ENCODE data around the gene GVQW3. TPM values are rescaled to one million over a fixed set of nuclear protein-coding genes. Genes with fewer than 3 reads are reported as not detected.
A peak's percentile ranks its signal among the peaks of the same experiment; 100 is the strongest.

GVQW3 gene
- total RNA-seq, 1 experiment from 2014 or later, result 6.2 TPM

DNA sequence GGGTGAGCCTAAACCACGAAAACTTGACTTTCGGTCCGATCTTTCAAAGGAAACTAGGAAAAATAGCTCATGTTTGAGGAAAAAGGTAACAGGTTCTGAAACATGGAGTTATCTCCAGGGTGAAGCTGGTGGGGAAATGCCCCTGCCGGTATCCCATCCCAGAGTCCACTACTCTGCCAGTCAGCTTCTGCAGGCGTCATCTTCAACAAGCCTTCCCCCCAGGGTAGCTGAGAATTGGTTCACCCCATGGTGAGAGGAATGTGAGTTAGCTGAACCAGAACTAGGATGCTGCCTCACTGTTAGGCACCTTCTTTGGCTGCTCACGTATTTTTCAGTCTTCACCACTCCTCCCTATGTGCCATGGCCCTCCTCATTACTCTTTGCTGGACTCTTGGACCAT lies 1.1 kb downstream of the GVQW3 start:
- TF ChIP-seq, protein P1, sequence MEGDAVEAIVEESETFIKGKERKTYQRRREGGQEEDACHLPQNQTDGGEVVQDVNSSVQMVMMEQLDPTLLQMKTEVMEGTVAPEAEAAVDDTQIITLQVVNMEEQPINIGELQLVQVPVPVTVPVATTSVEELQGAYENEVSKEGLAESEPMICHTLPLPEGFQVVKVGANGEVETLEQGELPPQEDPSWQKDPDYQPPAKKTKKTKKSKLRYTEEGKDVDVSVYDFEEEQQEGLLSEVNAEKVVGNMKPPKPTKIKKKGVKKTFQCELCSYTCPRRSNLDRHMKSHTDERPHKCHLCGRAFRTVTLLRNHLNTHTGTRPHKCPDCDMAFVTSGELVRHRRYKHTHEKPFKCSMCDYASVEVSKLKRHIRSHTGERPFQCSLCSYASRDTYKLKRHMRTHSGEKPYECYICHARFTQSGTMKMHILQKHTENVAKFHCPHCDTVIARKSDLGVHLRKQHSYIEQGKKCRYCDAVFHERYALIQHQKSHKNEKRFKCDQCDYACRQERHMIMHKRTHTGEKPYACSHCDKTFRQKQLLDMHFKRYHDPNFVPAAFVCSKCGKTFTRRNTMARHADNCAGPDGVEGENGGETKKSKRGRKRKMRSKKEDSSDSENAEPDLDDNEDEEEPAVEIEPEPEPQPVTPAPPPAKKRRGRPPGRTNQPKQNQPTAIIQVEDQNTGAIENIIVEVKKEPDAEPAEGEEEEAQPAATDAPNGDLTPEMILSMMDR (conservative IDR thresholded peaks at IDR 0.05; ENCODE audit: low read depth, low read length), result no peak
- no peak for TF ChIP-seq EZH2 (IDR thresholded peaks at IDR 0.05; ENCODE audit: borderline replicate concordance, low read depth, low read length, poor library complexity, severe bottlenecking)
- no peaks in the 10 kb centered on the region for H3K9me3 ChIP-seq (ENCODE audit: low read depth, low read length, poor library complexity, severe bottlenecking)
- POLR2A ChIA-PET (ENCODE audit: low non-redundant PET), result no interaction called here
- H3K4me1 ChIP-seq (ENCODE audit: insufficient read depth, low read length, poor library complexity, severe bottlenecking), result peaks cover 23% of the 10 kb centered on the region
- no peaks in the 10 kb centered on the region for H3K27me3 ChIP-seq (replicated peaks; ENCODE audit: insufficient read depth, low read depth, low read length, poor library complexity)
- peak overlapping the region; percentile 89 for H3K4me3 ChIP-seq (ENCODE audit: low read depth, low read length, poor library complexity, severe bottlenecking)
- DNase-seq (ENCODE audit: low spot score), result peak; percentile 26
- intact Hi-C loops (cut with micrococcal nuclease; ENCODE audit: unreplicated experiment), result no loop called here
- no peak overlapping the region for H3K27ac ChIP-seq (ENCODE audit: low read depth, low read length, poor library complexity, severe bottlenecking)
- CTCF ChIA-PET, result no interaction called here
- no TSS peak for BruUV-seq (replicated peaks)
- no peaks in the 10 kb centered on the region for H3K36me3 ChIP-seq (ENCODE audit: insufficient read depth, low read length, poor library complexity, severe bottlenecking)

DNA sequence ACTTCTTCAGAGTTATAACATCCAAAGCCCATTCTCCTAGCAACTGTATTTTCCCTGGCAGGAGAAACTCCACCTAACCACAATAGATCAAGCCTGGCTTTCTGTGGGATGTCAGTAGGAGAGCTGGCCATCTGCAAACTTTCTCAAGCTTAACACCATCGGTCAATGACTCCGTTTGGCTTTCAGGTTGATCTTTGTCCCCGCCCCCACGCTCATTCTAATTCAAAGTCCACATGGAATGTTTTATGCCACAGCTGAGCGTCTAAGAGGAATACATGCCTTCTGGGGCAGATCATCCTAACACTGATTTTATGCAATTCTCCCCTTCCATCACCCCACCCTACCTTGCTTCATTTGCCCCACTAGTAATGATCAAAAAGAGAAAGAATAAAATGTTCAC lies 4.8 kb downstream of the GVQW3 start:
- Histone ChIP-seq H3K27ac (ENCODE audit: low read depth, low read length, poor library complexity, severe bottlenecking) (no peak overlapping the region), H3K4me3 (ENCODE audit: low read depth, low read length, poor library complexity, severe bottlenecking) (no peak overlapping the region), H3K27me3 (replicated peaks; ENCODE audit: insufficient read depth, low read depth, low read length, poor library complexity) (no peaks in the 10 kb centered on the region), H3K9me3 (ENCODE audit: low read depth, low read length, poor library complexity, severe bottlenecking) (no peaks in the 10 kb centered on the region), H3K36me3 (ENCODE audit: insufficient read depth, low read length, poor library complexity, severe bottlenecking) (no peaks in the 10 kb centered on the region), H3K4me1 (ENCODE audit: insufficient read depth, low read length, poor library complexity, severe bottlenecking) (peaks cover 15% of the 10 kb centered on the region)
- intact Hi-C loops (cut with micrococcal nuclease; ENCODE audit: unreplicated experiment), result no loop called here
- CTCF ChIA-PET, result no interaction called here
- DNase-seq (ENCODE audit: low spot score), result no peak
- POLR2A ChIA-PET (ENCODE audit: low non-redundant PET), result no interaction called here
- no TSS peak for BruUV-seq (replicated peaks)
- no peak for TF ChIP-seq EZH2 (IDR thresholded peaks at IDR 0.05; ENCODE audit: borderline replicate concordance, low read depth, low read length, poor library complexity, severe bottlenecking)

DNA sequence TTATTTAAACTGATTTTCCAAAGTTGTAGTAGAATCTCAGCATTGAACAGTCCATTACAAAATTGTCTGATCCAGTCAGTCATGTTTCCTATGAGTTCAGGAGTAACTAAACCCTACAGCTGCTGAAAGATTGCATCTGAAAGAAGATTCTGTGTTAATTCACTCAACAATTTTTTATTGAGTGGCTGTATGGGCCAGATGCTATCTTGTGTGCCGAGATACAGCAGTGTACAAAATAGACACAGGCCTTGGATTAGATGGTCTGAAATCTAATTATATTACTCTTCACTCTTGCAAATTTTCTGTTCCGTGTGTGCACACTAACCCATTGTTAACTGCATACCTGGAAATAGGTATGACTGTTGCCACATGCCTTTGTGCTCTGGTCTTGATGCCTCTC lies 7.3 kb downstream of the GVQW3 start:
- BruUV-seq (replicated peaks), result no TSS peak
- ChIA-PET CTCF (no interaction called here), POLR2A (ENCODE audit: low non-redundant PET) (no interaction called here)
- intact Hi-C loops (cut with micrococcal nuclease; ENCODE audit: unreplicated experiment), result no loop called here
- no peak for TF ChIP-seq EZH2 (IDR thresholded peaks at IDR 0.05; ENCODE audit: borderline replicate concordance, low read depth, low read length, poor library complexity, severe bottlenecking)
- TF ChIP-seq, protein P1 (conservative IDR thresholded peaks at IDR 0.05; ENCODE audit: low read depth, low read length), result no peak
- Histone ChIP-seq H3K4me3 (ENCODE audit: low read depth, low read length, poor library complexity, severe bottlenecking) (no peak overlapping the region), H3K27me3 (replicated peaks; ENCODE audit: insufficient read depth, low read depth, low read length, poor library complexity) (no peaks in the 10 kb centered on the region), H3K27ac (ENCODE audit: low read depth, low read length, poor library complexity, severe bottlenecking) (no peak overlapping the region), H3K36me3 (ENCODE audit: insufficient read depth, low read length, poor library complexity, severe bottlenecking) (no peaks in the 10 kb centered on the region), H3K4me1 (ENCODE audit: insufficient read depth, low read length, poor library complexity, severe bottlenecking) (no peaks in the 10 kb centered on the region), H3K9me3 (ENCODE audit: low read depth, low read length, poor library complexity, severe bottlenecking) (no peaks in the 10 kb centered on the region)
- no peak for DNase-seq (ENCODE audit: low spot score)

DNA sequence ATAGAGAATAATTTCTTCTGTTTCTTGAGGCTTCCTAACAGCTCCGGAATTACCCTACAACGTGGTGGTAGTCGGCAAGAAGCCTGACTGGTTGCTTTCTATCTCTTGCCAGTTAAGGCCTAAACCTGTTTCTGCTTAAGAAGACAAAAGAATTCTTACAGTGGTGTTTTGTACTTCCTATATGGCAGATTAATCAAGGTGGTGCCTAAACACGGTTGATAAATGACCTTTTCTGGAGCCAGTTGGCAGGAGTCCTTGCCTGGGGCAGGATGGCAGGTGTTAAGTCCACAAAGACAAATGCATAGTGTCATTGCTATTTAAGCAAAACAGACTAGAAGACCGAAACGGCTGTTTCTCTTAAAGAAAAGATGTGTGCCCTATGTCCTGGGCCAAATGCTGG lies 9.9 kb downstream of the GVQW3 start:
- no peaks in the 10 kb centered on the region for H3K27me3 ChIP-seq (replicated peaks; ENCODE audit: insufficient read depth, low read depth, low read length, poor library complexity)
- intact Hi-C loops (cut with micrococcal nuclease; ENCODE audit: unreplicated experiment), result no loop called here
- no peaks in the 10 kb centered on the region for H3K9me3 ChIP-seq (ENCODE audit: low read depth, low read length, poor library complexity, severe bottlenecking)
- H3K36me3 ChIP-seq (ENCODE audit: insufficient read depth, low read length, poor library complexity, severe bottlenecking), result no peaks in the 10 kb centered on the region
- BruUV-seq (replicated peaks), result no TSS peak
- no peak for TF ChIP-seq EZH2 (IDR thresholded peaks at IDR 0.05; ENCODE audit: borderline replicate concordance, low read depth, low read length, poor library complexity, severe bottlenecking)
- TF ChIP-seq, protein P1 (conservative IDR thresholded peaks at IDR 0.05; ENCODE audit: low read depth, low read length), result no peak
- no peaks in the 10 kb centered on the region for H3K4me1 ChIP-seq (ENCODE audit: insufficient read depth, low read length, poor library complexity, severe bottlenecking)
- H3K27ac ChIP-seq (ENCODE audit: low read depth, low read length, poor library complexity, severe bottlenecking), result no peak overlapping the region
- POLR2A ChIA-PET (ENCODE audit: low non-redundant PET), result no interaction called here
- no peak for DNase-seq (ENCODE audit: low spot score)
- H3K4me3 ChIP-seq (ENCODE audit: low read depth, low read length, poor library complexity, severe bottlenecking), result no peak overlapping the region
- CTCF ChIA-PET, result no interaction called here
